Measurements from ENCODE around the gene ZNF385D.

DNA sequence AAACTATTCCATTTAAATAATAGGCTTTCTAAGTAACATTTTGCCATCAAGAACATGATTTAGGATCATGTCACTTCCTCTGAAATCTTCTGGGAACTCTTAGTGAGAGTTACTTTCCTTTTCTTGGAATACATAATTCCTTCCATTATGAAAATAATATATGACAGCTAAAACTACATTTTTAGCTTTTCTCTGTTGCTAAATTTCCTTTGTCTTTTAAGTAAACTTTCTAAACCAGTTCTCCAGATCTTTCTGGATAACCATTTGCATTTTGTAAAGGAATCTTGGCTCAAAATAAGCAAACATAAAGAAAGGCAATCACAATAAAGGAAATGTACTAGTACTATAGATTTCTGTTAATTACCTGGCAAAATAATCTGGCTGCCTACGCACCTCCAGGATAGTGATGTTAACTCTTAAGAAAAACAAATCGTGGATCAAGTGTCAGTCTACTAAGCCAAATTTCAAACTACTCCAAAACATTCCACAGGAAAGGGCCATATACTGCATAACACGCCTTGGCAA, 165.7 kb downstream of the ZNF385D start:
- TF ChIP-seq, protein P1, sequence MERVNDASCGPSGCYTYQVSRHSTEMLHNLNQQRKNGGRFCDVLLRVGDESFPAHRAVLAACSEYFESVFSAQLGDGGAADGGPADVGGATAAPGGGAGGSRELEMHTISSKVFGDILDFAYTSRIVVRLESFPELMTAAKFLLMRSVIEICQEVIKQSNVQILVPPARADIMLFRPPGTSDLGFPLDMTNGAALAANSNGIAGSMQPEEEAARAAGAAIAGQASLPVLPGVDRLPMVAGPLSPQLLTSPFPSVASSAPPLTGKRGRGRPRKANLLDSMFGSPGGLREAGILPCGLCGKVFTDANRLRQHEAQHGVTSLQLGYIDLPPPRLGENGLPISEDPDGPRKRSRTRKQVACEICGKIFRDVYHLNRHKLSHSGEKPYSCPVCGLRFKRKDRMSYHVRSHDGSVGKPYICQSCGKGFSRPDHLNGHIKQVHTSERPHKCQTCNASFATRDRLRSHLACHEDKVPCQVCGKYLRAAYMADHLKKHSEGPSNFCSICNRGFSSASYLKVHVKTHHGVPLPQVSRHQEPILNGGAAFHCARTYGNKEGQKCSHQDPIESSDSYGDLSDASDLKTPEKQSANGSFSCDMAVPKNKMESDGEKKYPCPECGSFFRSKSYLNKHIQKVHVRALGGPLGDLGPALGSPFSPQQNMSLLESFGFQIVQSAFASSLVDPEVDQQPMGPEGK (CRISPR knock-in tag; IDR thresholded peaks at IDR 0.05; ENCODE audit: borderline replicate concordance) = no peak
- TF ChIP-seq ZC3H10 (CRISPR knock-in tag; IDR thresholded peaks at IDR 0.05) = no peak
- TF ChIP-seq TCF4 (CRISPR knock-in tag; IDR thresholded peaks at IDR 0.05; ENCODE audit: borderline replicate concordance) = no peak
- no peak for TF ChIP-seq ARNTL (CRISPR knock-in tag; IDR thresholded peaks at IDR 0.05; ENCODE audit: borderline replicate concordance, low read depth)
- TF ChIP-seq RARB (CRISPR knock-in tag; IDR thresholded peaks at IDR 0.05) = no peak
- no peak for TF ChIP-seq ZFP3 (CRISPR knock-in tag; IDR thresholded peaks at IDR 0.05)
- TF ChIP-seq, protein P2, sequence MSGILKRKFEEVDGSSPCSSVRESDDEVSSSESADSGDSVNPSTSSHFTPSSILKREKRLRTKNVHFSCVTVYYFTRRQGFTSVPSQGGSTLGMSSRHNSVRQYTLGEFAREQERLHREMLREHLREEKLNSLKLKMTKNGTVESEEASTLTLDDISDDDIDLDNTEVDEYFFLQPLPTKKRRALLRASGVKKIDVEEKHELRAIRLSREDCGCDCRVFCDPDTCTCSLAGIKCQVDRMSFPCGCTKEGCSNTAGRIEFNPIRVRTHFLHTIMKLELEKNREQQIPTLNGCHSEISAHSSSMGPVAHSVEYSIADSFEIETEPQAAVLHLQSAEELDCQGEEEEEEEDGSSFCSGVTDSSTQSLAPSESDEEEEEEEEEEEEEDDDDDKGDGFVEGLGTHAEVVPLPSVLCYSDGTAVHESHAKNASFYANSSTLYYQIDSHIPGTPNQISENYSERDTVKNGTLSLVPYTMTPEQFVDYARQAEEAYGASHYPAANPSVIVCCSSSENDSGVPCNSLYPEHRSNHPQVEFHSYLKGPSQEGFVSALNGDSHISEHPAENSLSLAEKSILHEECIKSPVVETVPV (CRISPR knock-in tag; IDR thresholded peaks at IDR 0.05) = no peak

All from SK-N-SH treated with all-trans-retinoic acid at 6 μM for 48 hours (cell line).